HUDEP-2 (cell line): ENCODE data around the gene RPS21.
A peak's percentile ranks its signal among the peaks of the same experiment; 100 is the strongest.
"Not testable (repeated sequence)": the region's sequence is repeated elsewhere in the genome, so short reads cannot be mapped to it uniquely, and the experiment has no call there.

Experiments
- DNase-seq, 76 experiments: peaks; one replicate each; lab custom pipeline; 2025; ENCODE audit not compliant: unreplicated experiment in 76 of 76; lab: John Stamatoyannopoulos, UW

RPS21 gene

GRCh38 chr20:62363920-62364851, 22.7 kb upstream of the RPS21 start:
- DNase-seq, result no peak

GRCh38 chr20:62364911-62365736, 21.8 kb upstream of the RPS21 start:
- DNase-seq, result no peak

GRCh38 chr20:62365814-62366369, 21.0 kb upstream of the RPS21 start:
- peak in 17 of 76 experiments; percentile 11 to 51 (median 32) for DNase-seq

GRCh38 chr20:62366370-62367135, 20.4 kb upstream of the RPS21 start:
- peak in 1 of 76 experiments; percentile 57 for DNase-seq

DNA sequence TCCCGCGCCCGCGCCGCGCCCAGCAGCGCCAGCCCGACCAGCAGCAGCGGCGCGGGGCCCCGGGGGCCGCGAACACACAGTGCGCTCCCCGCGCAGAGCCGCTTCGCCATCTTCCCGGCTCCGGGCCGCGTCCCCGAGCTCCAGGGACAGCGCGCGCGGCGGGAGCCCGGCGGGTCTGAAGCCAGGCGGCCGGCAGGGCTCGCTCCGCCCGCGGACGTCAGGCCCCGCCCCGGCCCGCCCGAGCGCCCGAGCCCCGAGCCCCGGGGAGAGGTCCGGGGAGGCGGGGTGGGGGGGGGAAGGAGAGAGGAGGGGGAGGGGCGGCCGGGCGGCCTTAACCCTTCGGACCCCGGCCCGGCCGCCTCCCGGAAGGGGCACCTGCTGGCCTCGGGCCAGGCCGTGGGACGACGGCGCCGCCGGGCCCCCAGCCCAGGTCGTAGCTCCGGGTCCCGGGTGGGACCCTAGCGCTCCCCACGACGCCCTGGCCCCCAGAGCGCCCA, 19.7 kb upstream of the RPS21 start, which contains the start of gene LAMA5:
Gene LAMA5 (minus strand): TSS at position 177 of the 497 bp plus-strand sequence. CDS start 67 bp downstream, at position 110.
- DNase-seq, result peak in 14 of 76 experiments; percentile 15 to 57 (median 36)

DNA sequence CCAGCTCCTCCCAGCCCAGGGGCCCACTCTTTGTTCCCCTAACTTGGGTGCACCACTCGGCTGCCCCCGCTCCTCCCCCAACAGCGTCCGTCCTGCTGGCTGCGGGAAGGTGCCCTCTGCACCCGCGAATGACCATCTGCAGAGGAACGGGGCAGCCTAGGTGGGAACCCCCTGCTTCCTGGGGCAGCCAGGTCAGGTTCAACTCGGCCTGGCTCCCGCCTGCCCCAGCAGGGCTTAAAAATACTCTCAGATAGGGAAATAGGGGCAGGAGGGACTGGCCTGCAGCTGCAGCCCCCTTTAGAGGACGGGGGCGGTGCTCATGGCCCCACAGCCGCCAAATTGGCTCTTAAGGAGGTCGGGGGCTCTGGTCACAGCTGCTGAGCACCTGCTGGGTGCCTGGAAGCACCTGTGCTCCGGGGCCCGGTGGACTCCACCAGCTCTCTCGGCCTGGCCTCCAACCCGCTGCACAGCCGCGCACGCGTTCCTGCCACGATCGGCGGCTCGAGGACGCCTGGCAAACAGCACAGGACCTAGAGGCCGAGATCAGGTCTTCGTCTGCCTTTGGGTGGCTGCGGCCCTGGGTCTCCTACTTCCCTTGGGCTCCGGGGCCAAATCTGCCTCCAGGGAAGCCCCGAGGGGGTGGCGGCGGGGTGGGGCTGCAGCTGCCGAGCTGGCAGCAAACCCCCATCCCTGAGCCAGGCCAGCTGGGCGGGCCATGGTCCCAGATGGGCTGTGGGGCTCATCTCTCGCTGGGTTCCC, 19.1 kb upstream of the RPS21 start:
- DNase-seq, result peak in 21 of 76 experiments; percentile 10 to 53 (median 27)

- no peak for DNase-seq
Observed at GRCh38 chr20:62368392-62368975, 18.4 kb upstream of the RPS21 start.

DNA sequence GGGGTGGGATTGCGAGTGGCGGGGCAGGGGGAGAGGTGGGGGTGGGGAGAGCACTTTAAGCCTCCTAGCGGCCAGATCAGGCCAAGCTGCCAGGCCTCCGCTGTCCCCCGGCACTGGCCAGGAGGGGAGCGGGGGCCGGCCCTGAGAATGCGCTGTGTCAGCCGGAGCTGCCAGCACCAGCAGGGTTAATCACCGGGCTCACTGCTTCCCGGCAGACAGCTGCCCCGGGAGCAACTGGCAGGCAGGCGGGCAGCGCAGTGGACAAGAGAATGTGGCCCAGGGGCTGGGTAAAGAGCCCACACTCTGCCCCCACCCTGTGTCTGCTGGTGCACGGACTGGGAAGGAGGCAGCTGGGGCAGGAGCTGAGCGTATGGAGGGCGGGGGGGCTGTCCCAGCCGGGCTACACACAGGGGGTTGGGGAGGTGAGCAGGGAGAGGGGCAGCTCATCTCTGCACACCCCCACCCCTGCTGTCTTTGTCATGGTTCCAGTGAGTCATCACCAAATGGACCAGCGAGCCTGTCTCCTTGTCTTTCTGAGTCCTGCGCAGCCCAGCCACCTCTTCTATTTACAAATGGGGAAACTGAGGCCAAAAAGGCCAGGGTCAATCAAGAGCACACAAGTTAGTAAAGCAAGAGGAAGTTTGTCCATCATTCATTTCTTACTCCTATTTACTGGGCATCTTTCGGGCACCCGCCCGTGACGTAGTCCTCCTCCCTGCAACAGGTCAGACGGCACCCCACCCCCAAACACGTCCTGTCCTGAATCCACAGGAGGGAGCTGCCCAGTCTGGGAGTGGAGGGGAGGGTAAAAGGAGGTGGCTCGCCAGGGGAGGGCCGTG, 17.7 kb upstream of the RPS21 start:
- peak in 2 of 76 experiments; percentile 11 to 31 for DNase-seq

DNA sequence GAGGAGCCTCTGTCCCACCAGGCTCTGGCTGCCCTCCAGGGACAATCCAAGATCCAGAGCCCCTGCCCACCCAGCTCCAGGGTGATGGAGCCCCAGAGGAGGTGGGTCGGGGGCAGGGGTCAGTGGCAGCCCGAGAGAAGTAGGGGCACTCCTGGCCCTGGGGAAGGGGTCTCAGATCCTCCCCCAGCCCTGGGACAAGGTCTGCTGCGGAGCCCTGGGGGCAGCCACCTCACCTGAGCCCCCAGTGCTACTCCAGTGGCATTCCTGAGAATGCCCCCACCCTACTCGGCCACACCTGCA, 17.1 kb upstream of the RPS21 start:
- DNase-seq, result no peak

DNA sequence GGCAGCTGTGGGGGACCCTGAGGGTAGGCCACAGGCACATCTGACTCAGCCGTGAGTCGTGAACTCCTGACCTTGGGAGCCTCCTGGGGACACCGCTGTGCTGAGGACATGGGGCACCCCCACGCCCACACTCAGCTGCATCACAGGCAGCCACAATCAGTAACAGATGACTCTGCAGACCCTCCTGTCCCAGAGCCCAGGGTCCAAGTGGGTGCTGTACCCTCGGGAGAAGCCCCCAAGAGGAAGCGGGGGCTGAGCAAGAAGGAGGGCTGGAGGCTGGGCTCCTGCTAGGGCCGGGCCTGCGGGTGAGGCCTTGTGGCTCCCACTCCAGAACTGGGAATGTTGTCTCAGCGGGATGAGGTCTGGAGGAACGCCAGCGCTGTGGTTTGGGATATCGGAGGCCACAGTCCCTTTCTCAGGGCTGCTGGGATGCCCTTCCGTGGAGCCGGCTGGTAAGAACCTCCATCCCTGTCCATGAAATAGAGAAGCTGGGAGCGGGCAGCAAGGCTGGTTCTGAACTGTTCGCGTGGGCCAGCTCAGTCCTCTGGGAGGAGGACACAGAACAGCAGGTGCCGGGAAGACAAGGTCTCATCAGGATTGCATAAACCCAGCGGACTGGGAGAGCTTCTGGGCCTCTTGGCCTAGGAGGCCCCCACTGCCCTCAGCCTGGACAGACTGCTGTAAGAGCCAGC, 16.6 kb upstream of the RPS21 start:
- DNase-seq, result peak in 1 of 76 experiments; percentile 31

DNA sequence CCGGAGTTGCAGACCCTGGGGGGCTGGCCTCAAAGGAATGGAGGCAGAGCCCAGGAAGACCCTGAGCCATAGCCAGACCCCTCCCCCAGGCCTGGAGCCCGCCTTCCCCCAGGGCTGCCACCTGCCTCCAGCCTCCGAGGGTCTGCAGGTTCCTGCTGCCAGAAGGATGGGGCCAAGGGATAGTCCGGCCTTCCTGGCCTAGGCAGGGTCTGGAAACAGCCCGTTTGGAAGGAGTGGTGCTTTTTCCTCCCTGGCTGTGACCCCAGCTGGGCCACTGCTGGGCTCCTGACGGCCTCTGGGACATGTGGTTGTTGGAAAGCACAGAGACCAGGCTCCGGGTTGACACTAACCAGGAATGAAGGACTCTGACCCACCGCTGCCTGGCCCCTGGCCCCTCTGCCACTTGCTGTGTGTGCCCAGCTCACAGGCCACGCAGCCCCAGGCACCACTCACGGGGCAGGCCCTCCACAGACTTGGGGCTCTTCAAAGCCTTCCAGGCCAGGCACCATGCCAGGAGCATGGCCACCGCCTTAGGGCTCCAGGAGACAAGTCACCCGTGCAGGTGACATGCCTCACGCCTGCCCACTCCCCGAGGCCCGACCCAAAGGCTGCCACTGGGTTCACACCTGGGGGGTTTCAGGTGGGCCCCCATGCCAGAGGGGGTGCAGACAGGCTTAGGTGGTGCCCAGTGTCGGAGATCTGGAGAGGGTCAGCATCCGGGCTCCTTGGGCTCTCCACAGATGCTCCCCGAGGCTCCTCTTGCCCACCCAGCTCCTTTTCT, 15.9 kb upstream of the RPS21 start:
- peak in 4 of 76 experiments; percentile 17 to 24 (median 21) for DNase-seq

GRCh38 chr20:62371588-62372041, 15.3 kb upstream of the RPS21 start:
- DNase-seq, result no peak

DNA sequence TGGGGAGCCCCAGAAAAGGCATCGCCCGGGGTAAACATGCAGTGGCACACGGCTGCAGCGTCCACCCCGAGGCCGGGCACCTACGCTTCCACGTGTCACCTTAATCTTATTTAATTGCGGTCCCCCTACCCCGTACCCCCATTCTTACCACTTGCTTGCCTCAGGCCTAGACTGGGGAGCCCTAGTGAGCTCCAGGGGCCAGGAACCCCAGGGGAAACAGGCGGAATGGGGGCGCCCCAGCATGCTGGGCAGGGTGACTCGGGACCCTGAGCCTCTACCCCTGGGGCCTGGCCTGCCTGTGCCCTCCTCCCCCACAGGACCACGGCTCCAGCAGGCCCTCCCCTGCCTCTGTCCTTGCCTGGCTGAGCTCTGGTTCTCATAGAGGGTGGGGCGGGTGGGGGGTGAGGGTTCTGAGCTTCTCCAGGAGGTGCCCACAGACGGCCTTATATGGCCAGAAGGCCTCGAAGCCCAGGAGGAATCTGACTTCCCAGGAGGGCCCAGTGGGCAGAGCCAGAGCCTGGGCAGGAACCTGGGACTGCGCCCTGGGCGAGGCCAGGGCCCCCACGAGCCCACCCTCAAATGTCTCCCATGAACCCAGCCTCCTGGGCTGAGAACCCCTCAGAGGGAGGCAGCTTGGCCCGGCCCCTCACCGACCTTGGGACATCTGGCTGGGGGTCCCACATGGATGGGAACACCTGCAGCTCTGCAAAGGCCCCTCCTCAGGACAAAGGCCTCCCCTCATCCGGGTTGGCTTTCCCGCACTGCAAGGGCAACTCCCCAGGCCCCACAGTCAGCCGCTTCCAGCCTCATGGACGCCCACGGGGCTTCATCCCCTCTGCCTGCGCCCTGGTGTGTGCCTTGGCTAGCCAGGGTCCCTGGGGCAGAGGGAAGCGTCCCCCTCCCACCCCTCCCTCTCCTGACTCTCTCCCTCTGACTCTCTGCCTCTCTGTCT, 14.6 kb upstream of the RPS21 start:
- no peak for DNase-seq

GRCh38 chr20:62373631-62374179, 13.2 kb upstream of the RPS21 start:
- DNase-seq, result not testable (repeated sequence)
